ENCODE results near the gene FRMD4A.

The FRMD4A gene

DNA sequence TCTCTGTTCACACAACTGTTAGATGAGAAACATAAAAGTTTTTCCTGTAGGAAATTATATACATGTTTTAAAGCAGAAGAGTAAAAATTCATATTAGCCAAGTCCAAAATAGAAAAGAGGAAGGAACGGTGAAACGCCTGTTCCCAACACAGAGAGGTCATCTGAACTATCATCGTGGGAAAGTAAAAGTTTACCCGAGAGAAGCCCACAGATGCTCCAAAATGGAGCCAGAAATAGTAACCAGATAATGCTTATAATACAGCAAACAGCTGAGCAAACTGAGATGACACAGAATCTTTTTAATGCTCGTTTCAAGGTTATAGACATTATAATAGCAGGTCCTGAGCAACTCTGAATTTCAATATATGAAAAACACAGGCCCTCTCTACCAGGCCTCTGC lies 24.5 kb downstream of the FRMD4A start:
- no peak for TF ChIP-seq EZH2phosphoT487 (IDR thresholded peaks at IDR 0.05; ENCODE audit: low read length)
- TF ChIP-seq, protein P1, sequence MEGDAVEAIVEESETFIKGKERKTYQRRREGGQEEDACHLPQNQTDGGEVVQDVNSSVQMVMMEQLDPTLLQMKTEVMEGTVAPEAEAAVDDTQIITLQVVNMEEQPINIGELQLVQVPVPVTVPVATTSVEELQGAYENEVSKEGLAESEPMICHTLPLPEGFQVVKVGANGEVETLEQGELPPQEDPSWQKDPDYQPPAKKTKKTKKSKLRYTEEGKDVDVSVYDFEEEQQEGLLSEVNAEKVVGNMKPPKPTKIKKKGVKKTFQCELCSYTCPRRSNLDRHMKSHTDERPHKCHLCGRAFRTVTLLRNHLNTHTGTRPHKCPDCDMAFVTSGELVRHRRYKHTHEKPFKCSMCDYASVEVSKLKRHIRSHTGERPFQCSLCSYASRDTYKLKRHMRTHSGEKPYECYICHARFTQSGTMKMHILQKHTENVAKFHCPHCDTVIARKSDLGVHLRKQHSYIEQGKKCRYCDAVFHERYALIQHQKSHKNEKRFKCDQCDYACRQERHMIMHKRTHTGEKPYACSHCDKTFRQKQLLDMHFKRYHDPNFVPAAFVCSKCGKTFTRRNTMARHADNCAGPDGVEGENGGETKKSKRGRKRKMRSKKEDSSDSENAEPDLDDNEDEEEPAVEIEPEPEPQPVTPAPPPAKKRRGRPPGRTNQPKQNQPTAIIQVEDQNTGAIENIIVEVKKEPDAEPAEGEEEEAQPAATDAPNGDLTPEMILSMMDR (IDR thresholded peaks at IDR 0.05; ENCODE audit: low read length), result no peak
- no peak for TF ChIP-seq EZH2 (optimal IDR thresholded peaks at IDR 0.05; ENCODE audit: low read depth, low read length)
- no peak for DNase-seq
- no peaks in the 10 kb centered on the region for H3K9me3 ChIP-seq (replicated peaks; ENCODE audit: insufficient read depth, low read length)
- H3K27me3 ChIP-seq (replicated peaks; ENCODE audit: insufficient read depth, low read length), result no peaks in the 10 kb centered on the region
- H3K79me2 ChIP-seq (ENCODE audit: low read length), result no peaks in the 10 kb centered on the region
- H2AFZ ChIP-seq (ENCODE audit: low read length), result no peak overlapping the region
- no peak overlapping the region for H3K4me2 ChIP-seq (ENCODE audit: low read depth, low read length)
- no peaks in the 10 kb centered on the region for H3F3A ChIP-seq (ENCODE audit: insufficient read depth, low read length)
- H3K4me1 ChIP-seq (ENCODE audit: low read length), result no peaks in the 10 kb centered on the region
- H3K4me3 ChIP-seq (ENCODE audit: low read length), result no peak overlapping the region
- H3K36me3 ChIP-seq (replicated peaks; ENCODE audit: insufficient read depth, low read length), result no peaks in the 10 kb centered on the region
- H3K27ac ChIP-seq (ENCODE audit: low read length), result no peak overlapping the region
- H4K20me1 ChIP-seq (ENCODE audit: insufficient read depth, low read length), result no peaks in the 10 kb centered on the region
- no peak overlapping the region for H3K9ac ChIP-seq (ENCODE audit: low read length)
- no peaks in the 10 kb centered on the region for H3K9me2 ChIP-seq (replicated peaks; ENCODE audit: insufficient read depth, low read length)

DNA sequence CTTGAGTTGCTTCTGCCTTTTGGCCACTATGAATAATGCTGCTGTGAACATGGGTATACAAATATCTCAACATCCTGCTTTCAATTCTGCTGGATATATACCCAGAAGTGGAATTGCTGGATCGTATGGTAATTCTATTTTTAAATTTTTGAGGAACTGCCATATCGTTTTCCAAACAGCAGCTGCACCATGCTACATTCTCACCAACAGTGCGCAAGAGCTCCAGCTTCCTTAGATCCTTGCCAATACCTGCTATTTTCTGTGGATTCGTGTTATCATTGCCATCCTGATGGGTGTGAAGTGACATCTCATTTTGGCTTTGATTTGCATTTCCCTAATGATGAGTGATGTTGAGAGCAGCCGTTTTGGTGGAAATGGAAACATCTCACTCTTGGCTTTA lies 26.7 kb downstream of the FRMD4A start:
- Histone ChIP-seq H4K20me1 (ENCODE audit: insufficient read depth, low read length) (no peaks in the 10 kb centered on the region), H3K4me3 (ENCODE audit: low read length) (no peak overlapping the region), H3K9me2 (replicated peaks; ENCODE audit: insufficient read depth, low read length) (no peaks in the 10 kb centered on the region), H3K27ac (ENCODE audit: low read length) (no peak overlapping the region), H3K9me3 (replicated peaks; ENCODE audit: insufficient read depth, low read length) (no peaks in the 10 kb centered on the region), H3K36me3 (replicated peaks; ENCODE audit: insufficient read depth, low read length) (no peaks in the 10 kb centered on the region), H3K4me1 (ENCODE audit: low read length) (no peaks in the 10 kb centered on the region), H3K79me2 (ENCODE audit: low read length) (no peaks in the 10 kb centered on the region), H3K27me3 (replicated peaks; ENCODE audit: insufficient read depth, low read length) (no peaks in the 10 kb centered on the region), H3F3A (ENCODE audit: insufficient read depth, low read length) (no peaks in the 10 kb centered on the region), H2AFZ (ENCODE audit: low read length) (no peak overlapping the region), H3K9ac (ENCODE audit: low read length) (no peak overlapping the region), H3K4me2 (ENCODE audit: low read depth, low read length) (no peak overlapping the region)
- TF ChIP-seq, protein P1 (IDR thresholded peaks at IDR 0.05; ENCODE audit: low read length), result no peak
- TF ChIP-seq EZH2phosphoT487 (IDR thresholded peaks at IDR 0.05; ENCODE audit: low read length) (no peak), EZH2 (optimal IDR thresholded peaks at IDR 0.05; ENCODE audit: low read depth, low read length) (no peak)
- DNase-seq, result no peak

- Histone ChIP-seq H3K79me2 (ENCODE audit: low read length) (no peaks in the 10 kb centered on the region), H3K4me3 (ENCODE audit: low read length) (no peak overlapping the region), H4K20me1 (ENCODE audit: insufficient read depth, low read length) (no peaks in the 10 kb centered on the region), H3K9ac (ENCODE audit: low read length) (no peak overlapping the region), H3K4me1 (ENCODE audit: low read length) (no peaks in the 10 kb centered on the region), H3K27ac (ENCODE audit: low read length) (no peak overlapping the region), H3K36me3 (replicated peaks; ENCODE audit: insufficient read depth, low read length) (no peaks in the 10 kb centered on the region), H3K9me3 (replicated peaks; ENCODE audit: insufficient read depth, low read length) (no peaks in the 10 kb centered on the region), H3K9me2 (replicated peaks; ENCODE audit: insufficient read depth, low read length) (no peaks in the 10 kb centered on the region), H2AFZ (ENCODE audit: low read length) (no peak overlapping the region), H3K4me2 (ENCODE audit: low read depth, low read length) (no peak overlapping the region), H3K27me3 (replicated peaks; ENCODE audit: insufficient read depth, low read length) (no peaks in the 10 kb centered on the region), H3F3A (ENCODE audit: insufficient read depth, low read length) (no peaks in the 10 kb centered on the region)
- no peak for TF ChIP-seq EZH2 (optimal IDR thresholded peaks at IDR 0.05; ENCODE audit: low read depth, low read length)
- TF ChIP-seq, protein P1 (IDR thresholded peaks at IDR 0.05; ENCODE audit: low read length), result peak; percentile 36
- DNase-seq, result no peak
Measured at GRCh38 chr10:14302035-14302434, 28.7 kb downstream of the FRMD4A start.

Data from MM.1S (cell line).